ENCODE data around the gene MYLK3.

Gene MYLK3

DNA sequence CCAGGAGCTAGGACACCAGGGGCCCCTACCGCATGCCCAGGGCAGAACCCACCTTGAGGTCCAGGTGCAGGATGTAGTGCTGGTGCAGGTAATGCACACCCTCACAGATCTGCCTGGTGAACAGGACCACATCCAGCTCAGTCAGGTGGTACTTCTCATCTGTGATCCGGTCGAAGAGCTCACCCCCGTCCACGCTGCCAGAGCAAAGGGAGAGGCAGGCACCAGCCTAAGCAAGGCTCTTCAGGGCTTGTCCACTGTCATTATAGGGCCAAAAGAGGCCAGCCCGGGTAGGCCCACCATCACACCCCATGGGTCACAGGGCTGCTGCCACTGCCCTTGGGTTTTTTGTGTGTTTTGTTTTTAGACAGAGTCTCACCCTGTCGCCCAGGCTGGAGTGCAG lies 21.0 kb downstream of the MYLK3 start:
- no peak for DNase-seq

DNA sequence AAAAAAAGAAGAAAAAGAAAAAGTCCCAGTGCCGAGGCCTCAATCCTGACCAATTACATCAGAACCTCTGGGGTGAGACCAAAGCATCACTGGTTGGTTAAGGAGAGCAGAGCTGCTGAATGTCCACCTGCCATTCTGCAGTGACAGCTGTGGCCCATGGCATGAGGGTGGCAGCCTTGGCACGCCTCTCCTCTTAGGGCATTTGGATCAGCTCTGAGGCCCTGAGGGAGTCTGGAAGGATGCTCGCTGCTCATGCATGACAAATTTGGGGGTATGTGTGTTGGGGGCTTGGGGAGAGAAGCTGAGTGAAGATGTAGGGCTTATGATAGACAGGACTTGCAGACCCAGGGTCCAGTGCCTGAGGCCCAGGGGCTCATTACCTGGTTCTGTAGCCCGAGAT lies 26.3 kb downstream of the MYLK3 start:
- no peak for DNase-seq

DNA sequence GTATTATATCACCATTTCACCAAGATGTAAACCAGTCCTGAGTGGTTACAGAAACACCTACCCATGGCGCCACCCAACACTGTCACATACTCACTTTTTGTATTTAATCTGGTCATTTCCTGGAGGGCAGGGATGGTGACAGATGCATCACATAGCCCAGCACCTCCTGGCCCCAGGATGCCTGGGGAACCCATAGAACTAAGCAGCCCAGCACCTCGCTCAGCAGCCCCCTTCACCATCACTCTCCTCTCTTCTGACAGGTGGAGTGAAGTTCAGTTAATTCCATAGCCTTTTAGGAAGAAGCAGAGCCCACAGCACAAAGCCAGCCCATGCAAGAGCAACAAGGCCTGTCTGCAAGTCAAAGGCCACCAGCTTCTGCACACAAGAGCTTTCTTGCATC lies 27.5 kb downstream of the MYLK3 start:
- no peak for DNase-seq

DNA sequence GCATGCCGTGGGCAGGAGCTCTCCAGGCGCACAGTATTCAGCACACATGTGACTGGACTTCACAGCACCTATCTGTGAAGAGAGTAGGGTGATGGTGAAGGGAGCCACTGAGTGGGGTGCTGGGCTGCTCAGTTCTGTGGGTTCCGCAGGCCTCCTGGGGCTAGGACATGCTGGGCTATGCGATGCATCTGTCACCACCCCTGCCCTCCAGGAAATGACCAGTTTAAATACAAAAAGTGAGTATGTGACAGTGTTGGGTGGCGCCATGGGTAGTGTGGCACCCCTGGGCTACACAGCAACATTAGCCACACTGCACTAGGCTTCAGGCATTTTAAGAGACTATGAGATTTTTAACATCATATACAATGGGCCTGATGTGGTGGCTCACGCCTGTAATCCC lies 28.6 kb downstream of the MYLK3 start:
- no peak for DNase-seq

DNA sequence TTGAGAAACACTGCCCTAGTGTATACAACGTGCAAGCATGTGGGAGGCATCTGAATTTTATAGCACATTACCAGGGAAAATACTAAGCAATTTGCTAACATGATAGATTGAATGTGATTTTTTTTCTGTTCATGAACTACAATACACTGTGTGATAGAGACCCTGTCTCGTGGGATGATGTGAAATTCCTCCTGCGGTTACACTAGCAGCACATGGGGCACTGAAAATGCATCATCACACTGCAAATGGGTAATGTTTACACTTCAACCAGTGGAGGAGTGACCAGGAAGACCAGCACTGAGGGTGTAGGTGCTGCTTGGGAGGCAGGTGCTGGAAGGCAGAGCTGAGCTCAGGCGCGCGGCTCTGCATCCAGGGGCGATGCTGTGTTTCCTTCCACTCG lies 29.9 kb downstream of the MYLK3 start:
- DNase-seq = no peak

DNA sequence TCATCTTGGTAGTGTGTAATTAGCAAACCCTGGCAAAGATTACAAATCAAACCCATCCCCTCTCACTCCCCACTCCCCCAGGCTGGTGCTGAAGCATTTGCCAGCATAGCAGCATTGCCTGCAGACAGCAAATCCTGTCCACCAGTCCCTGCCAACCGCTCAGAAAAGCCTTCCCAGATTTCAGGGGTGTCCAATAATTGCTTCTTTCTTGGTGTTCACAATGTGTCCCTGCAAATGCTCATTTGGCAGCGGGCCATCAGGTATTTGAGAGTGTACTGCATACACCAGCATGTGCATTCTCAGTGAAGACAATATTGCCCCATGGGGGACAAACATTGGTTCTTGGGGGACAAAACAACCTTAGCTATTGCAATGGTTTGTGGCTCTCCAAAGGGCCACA lies 30.5 kb downstream of the MYLK3 start:
- no peak for DNase-seq

DNA sequence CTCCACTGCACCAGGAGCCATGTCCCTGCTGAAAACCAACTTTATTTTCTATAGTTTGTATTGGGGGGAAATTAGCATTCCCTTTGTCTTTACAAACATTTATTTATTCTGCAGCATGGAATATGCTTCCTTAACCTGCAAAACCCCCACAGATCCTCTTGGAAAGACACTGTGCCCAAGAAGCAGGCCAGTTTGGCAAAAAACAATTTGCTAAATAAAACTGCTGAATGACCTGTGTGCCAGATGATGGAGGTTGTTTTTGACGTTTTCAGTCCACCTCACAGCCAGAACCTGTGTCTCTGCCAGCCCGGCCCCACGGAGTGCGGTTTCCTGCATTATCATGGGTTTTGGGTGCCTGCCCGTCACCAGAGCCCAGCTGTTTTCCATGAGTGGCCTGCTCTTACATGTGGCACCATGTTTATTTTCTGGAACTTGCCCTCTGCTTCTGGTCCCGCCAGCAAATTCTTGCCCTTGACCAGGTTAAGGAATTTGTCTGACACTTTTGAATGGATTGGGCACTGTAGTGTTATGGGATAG lies 32.3 kb downstream of the MYLK3 start:
- DNase-seq = no peak

DNA sequence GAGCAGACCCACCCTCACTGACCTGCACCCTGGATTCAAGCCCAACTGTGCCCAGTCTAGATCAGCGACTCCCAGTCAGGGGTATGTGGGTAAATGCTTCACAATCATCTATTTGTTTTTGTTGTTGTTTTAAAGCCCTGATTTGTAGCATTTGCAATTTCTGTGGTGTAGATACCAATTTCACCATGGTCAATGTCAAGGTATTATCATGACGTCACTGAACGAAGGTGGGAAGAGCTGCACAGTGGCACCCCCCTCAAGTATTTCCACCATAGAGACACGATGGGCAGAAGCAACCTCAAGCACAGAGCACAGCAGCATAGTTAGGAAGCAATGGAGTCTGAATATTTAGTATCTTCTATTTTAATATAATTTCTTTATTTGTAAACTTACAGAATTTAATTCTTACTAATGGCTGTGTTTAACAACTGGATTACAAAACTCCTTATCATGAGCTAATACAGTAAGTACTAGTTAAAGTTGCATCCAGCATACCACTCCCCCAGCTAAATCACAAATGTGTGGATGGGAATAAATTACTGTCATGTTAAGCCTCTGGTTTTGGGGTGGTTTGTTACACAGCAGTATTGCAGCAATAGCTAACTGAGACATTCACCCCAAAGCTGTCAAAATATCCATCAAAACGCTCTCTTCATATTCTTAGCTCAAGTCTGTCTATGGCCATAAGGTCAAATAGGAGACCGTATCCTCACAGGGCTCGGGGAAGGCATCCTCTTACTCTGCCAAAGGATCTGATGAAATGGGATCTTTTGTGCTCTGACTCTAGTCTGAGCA lies 33.1 kb downstream of the MYLK3 start:
- no peak for DNase-seq

DNA sequence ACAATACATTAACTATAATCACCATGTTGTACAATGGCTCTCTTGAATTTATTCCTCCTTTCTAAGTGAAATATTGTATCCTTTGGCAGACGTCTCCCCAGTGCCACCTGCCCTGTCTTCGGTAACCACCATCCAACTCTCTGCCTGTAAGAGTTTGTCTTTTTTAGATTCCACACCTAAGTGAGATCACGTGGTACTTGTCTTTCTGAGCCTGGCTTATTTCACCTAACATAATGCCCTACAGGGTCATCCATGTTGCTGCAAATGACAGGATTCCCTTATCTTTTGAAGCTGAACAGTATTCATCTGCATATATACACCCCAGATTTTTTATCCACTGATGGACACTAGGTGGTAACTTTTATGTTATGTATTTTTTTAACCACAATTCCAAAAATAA lies 34.5 kb downstream of the MYLK3 start:
- DNase-seq = no peak

DNA sequence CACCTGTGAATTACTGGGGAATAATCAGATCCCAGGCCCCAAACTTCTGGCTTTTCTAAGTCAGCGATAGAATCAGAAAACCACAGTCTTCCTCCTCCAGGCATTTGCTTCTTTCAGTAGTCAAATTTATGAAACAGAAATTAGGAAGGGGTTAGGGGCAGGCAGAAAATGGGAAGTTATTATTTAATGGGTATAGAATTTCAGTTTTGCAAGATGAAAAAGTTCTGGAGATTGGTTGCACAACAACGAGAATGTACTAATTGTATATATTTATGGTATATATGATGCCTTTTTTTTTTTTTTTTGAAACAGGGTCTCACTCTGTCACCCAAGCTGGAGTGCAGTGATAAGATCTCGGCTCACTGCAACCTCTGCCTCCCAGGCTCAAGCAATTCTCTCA lies 35.2 kb downstream of the MYLK3 start:
- no peak for DNase-seq

DNA sequence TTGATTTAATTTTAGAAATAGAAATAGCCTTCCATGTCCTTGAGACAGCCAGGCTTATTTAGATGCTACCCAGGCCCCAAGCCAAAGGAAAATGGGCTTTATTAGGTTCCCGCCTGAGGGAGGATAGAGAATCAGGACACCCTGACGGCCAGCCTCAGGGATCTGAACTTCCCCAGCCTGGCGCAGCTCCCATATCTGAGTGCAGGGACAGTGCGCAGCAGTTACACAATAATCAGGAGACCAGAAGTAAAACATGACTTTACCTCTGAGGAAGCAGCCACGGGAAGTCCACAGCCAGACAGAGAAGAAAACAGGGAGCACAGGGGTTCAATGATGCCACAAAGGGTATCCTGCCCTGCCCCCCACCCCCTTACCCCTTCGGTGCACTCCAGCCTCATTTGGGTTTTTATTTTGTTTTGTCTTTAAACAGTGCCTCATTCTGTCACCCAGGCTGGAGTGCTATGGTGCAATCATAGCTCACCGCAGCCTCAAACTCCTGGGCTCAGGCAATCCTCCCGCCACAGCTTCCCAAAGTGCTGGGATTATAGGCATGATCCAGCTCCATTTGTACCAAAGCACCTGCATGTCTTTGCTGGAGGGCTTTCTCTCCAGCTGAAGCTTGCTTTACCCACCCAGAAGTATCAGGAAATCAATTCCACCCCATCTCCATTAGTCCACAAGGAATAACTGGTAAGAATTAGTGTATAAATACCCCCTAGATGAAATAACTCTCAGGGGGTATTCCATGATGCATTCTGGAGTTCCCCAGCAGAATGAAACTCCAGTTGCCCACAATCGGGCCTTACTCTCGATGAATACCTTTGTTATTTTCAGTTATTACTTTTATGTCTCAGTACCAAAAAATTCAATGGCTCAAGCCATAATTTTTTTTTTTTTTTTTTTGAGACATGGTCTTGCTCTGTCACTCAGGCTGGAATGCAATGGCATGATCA lies 36.8 kb downstream of the MYLK3 start:
- DNase-seq = no peak

DNA sequence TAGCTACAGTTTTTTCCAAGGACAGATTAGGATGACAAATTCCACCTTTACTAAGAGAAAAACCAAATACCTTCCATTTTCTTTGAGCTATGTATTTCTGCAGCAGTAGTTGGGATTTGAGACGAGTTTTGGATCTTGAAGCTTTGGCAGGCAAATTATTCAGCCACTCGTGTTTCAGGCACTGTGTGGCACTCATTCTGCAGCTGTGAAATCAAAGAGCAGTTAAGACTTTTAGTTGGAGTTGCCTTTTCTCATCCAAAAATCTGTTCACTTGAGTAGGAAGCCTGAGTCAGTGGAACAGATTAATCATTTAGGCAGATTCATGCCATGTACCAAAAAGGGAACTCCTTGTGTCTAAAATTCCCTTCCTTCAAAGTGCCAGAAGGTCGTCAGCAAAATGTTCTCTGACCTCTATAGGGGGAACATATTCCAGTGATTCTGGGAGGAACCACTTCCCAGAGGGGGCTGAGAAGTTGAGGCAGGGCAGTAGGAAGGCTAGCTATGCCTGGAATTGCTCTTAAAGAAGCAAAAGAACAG lies 38.6 kb downstream of the MYLK3 start:
- DNase-seq = no peak

DNA sequence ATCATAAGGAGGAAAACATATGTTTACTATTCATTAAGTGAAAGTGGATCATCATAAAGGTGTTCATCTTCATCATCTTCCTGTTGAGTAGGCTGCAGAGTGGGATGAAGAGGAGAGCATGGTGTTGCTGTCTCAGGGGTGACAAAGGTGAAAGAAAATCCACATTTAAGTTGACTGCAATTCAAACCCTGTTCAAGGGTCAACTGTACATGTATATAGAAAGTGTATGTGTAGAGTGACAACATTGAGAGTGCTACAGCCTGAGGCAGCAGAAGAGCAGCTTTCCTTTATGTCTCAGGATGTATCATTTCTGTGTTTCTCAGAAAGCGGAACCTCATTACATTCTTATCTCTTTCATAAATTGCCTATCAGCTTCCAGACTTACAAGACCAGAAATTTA lies 41.5 kb downstream of the MYLK3 start:
- DNase-seq = no peak

DNA sequence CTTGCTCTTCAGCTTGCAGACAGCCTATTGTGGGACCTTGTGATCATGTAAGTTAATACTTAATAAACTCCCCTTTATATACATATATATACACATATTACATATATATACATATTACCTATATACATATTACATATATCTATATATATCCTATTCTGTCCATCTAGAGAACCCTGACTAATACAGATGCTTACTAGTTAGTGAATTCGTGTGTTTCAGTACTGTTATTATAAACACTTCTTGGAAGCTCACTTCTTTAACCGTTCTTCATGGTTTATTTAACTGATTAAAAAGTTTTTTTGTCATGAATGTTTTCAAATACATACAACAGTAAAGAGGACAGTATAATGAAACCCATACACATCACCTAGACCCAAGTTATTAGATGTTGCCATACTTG lies 46.1 kb downstream of the MYLK3 start:
- DNase-seq = no peak

DNA sequence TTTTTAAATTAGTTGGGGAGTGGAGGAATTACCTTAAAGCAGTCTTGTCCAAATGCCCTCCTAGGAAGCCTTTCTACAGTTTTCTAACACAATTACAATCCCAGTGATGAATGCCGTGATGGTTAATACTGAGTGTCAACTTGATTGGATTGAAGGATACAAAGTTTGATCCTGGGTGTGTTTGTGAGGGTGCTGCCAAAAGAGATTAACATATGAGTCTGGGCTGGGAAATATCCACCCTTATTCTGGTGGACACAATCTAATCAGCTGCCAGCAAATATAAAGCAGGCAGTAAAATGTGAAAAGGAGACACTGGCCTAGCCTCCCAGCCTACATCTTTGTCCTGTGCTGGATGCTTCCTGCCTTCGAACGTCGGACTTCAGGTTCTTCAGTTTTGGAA lies 46.5 kb downstream of the MYLK3 start:
- no peak for DNase-seq

DNA sequence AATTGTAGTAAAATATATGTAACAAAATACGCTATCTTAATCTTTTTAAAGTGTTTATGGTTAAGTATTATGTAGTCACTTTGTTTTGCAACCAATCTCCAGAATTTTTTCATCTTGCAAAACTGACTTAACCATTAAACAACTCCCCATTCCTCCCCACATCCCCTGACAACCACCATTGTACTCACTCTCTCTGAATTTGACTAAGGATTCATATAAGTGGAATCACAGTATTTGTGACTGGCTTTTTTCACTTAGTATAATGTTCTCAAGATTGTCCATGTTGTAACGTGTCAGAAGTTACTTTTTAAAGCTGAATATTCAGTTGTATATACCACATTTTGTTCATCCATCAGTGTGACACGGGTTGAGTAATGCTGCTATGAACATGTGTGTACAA lies 48.1 kb downstream of the MYLK3 start:
- no peak for DNase-seq

DNA sequence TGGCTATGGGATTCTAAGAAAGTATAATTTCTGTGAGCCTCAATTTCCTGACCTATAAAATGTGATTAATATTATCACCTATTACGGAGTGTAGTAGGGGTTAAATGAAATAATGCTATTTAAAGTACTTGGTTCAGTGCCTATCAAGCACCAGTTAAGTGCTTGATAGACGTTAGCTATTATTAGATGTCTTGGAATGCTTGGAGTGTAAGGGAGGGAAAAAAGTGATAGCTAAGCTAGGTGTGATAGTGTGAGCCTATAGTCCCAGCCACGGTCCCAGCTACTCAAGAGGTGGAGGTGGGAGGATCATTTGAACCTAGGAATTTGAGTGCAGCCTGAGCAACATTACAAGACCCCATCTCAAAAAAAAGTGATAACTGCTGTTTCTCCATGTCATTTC lies 51.2 kb downstream of the MYLK3 start:
- no peak for DNase-seq

DNA sequence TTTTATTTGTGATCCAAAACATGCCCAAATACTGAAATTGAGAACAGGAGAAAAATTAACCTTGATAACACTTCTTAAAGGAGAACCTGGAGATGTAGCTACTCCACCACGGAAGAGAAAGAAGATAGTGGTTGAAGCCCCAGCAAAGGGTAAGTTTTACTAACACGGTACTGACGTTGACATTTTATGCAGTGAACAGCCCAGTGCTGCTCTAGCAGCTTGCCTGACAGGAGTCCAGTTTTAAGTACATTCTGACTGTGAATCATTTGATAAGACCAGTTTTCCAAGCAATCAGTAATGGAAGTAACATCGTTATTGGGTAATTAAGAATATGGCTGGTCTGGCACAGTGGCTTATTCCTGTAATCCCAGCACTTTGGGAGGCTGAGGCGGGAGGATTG lies 52.2 kb downstream of the MYLK3 start:
- no peak for DNase-seq

DNA sequence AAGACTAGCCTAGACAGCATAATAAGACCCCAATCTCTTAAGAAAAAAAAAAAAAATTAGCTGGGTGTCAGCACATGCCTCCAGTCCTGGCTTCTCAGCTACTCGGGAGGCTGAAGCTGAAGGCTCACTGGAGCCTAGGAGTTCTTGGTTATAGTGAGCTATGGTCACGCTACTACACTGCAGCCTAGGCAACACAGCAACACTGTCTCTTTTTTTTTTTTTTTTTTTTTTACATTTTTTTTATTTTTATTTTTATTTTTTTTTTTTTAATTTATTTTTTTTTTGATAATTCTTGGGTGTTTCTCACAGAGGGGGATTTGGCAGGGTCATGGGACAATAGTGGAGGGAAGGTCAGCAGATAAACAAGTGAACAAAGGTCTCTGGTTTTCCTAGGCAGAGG lies 54.5 kb downstream of the MYLK3 start:
- no peak for DNase-seq

DNA sequence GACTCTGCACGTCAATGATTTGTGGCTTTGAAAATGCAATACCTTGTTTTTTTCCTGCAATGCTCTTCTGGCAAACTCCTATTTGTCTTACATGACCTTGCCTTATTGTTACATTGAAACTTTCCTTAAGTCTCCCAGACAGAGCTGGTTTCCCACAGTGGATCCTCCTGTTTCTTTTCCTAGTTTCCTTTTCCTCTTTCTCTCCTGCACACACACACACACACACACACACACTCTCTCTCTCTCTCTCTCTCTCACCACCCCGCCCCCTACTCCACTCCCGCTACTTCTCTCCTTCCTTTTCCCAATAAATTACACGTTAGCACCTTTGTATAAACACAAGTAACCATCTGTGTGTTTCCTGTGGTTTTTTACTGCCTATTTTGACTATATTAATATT lies 56.4 kb downstream of the MYLK3 start:
- DNase-seq = no peak

DNA sequence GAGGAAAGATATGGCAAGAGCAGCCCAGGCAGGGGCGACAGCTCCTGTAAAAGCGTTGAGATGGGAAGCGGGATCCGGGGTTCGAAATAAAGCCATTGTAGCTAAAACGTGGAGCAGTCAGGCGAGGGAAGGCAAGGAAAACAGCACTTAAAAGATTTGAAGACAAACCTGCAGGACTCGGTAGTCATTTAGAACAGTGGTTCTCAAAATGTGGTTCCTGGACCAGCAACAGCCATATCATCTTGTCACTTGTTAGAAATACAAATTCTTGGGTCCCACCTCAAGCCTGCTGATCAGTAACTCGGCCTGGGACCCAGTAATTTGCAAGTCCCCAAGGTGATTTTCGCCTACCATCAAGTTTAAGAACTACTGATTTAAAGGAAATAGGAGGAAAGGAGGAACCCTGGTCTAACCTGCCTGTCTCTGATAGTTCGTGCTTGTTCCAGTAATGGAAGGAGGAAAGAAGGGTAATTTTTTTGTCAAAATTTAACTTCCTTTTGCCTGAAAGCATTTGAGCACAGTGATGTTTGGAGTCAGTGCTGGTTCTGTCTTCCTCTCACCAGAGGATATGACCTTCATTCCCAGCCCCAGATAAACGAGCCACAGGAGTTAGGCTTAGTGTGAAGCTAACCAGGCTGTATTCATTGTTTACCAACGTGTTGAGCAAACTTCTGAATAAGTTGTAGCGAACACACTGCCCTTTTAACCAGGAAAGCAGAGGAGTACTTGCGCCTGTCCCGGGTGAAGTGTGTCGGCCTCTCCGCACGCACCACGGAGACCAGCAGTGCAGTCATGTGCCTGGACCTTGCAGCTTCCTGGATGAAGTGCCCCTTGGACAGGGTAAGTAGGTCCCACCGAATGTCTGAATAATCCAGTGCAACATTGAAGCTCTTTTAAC lies 57.6 kb downstream of the MYLK3 start:
- DNase-seq = no peak

Data from stimulated activated CD4-positive, alpha-beta T cell treated with anti-CD3 and anti-CD28 coated beads, Interleukin-4, amount 100 ng/mL, for 24 hours (primary cell).